IPS DF 6.9 (cell line): ENCODE measurements around the gene ATF4.

Experiments
- DNase-seq: peaks from one replicate; pipeline ENCODE4 v3.0.0-alpha.2; 2013; ENCODE audit warnings: low read depth, low spot score
- H3K27ac ChIP-seq: one replicate; pipeline ENCODE4 v1.5.1; 2013; ENCODE audit warnings: low read length, control low read depth
- H3K27me3 ChIP-seq: 2 replicates; pipeline ENCODE4 v1.6.1; 2013; ENCODE audit warnings: mild to moderate bottlenecking, low read length; ENCODE audit not compliant: control insufficient read depth, insufficient read depth
- H3K36me3 ChIP-seq: 2 replicates; pipeline ENCODE4 v1.6.1; 2013; ENCODE audit warnings: low read length; ENCODE audit not compliant: control insufficient read depth, insufficient read depth
- H3K4me1 ChIP-seq: 2 replicates; pipeline ENCODE4 v1.6.1; 2013; ENCODE audit warnings: low read length; ENCODE audit not compliant: control insufficient read depth, insufficient read depth
- H3K4me3 ChIP-seq: 2 replicates; pipeline ENCODE4 v1.5.1; 2013; ENCODE audit warnings: mild to moderate bottlenecking, low read length
- H3K9me3 ChIP-seq: 2 replicates; pipeline ENCODE4 v1.6.1; 2013; ENCODE audit warnings: low read length, inconsistent platforms; ENCODE audit not compliant: control insufficient read depth, insufficient read depth
- WGBS: extraction: QIAGEN DNeasy Blood & Tissue Kit; methylation state at CpG from one replicate; pipeline ENCODE4 v1.1.7; 2013; ENCODE audit warnings: mixed read lengths, missing lambda C conversion rate; ENCODE audit not compliant: insufficient read length, insufficient coverage; 5-methylcytosine and 5-hydroxymethylcytosine counted together

Gene ATF4

GRCh38 chr22:39543095-39543494 lies 22.7 kb downstream of the ATF4 start:
- DNase-seq = no peak
- Histone ChIP-seq H3K4me1 (no peaks in the 10 kb centered on the region), H3K27ac (no peak overlapping the region), H3K4me3 (no peak overlapping the region), H3K27me3 (peaks cover 2% of the 10 kb centered on the region; the same call in 1 of the 2 replicates), H3K9me3 (no peaks in the 10 kb centered on the region), H3K36me3 (no peaks in the 10 kb centered on the region)
- WGBS = no CpG with 5 or more reads among the region's 11 CpGs

- no peaks in the 10 kb centered on the region for H3K9me3 ChIP-seq
- no peaks in the 10 kb centered on the region for H3K4me1 ChIP-seq
- no peak for DNase-seq
- H3K27ac ChIP-seq = no peak overlapping the region
- WGBS = 100% methylated on average over 1 of the region's 39 CpGs
- H3K36me3 ChIP-seq = no peaks in the 10 kb centered on the region
- H3K27me3 ChIP-seq = peaks cover 2% of the 10 kb centered on the region; the same call in 1 of the 2 replicates
- no peak overlapping the region for H3K4me3 ChIP-seq
Observed at GRCh38 chr22:39545386-39546365, 25.3 kb downstream of the ATF4 start.

DNA sequence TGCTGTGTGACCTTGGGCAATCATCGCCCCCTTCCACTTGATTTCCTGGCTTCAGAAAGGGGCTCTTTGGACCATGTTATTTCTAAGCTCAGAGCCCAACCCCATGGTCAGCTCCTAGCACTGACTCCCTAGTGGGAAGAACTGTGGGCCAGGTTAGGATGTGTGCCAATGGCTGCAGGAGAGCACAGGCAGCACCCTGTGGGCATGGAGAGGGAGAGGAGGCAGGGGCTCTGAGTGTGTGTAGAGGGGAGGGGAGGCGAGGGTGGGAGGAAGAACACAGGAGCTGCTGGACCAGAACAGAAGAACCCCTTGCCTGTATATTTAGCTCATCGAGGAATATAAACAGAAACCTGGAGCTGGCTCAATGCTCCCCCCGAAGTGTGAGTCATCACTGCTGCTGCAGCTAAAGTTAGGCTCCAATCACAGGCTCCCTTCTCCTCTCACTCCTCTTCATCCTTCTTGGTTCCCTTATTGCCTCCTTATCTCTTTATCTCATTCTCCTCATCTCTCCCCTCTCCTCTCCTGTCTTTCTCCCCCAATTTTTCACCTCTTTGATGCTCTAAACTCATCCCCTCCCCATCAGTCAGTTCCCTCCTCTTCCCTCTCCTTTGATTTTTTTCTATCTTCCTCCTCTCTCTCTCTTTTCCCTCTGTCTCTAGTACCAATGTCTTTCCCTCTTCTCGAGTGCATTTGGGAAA lies 26.7 kb downstream of the ATF4 start:
- Histone ChIP-seq H3K4me3 (no peak overlapping the region), H3K27me3 (peaks cover 2% of the 10 kb centered on the region; the same call in 1 of the 2 replicates), H3K36me3 (no peaks in the 10 kb centered on the region), H3K9me3 (no peaks in the 10 kb centered on the region), H3K4me1 (no peaks in the 10 kb centered on the region), H3K27ac (no peak overlapping the region)
- WGBS = no CpG with 5 or more reads among the region's 5 CpGs
- DNase-seq = no peak

GRCh38 chr22:39547587-39547947 lies 27.2 kb downstream of the ATF4 start:
- no CpG with 5 or more reads among the region's 2 CpGs for WGBS
- H3K4me1 ChIP-seq = no peaks in the 10 kb centered on the region
- DNase-seq = no peak
- H3K27ac ChIP-seq = no peak overlapping the region
- H3K36me3 ChIP-seq = no peaks in the 10 kb centered on the region
- H3K9me3 ChIP-seq = no peaks in the 10 kb centered on the region
- H3K27me3 ChIP-seq = peaks cover 2% of the 10 kb centered on the region; the same call in 1 of the 2 replicates
- no peak overlapping the region for H3K4me3 ChIP-seq

GRCh38 chr22:39553429-39553828 lies 33.1 kb downstream of the ATF4 start:
- no peak for DNase-seq
- WGBS = no CpG with 5 or more reads among the region's 3 CpGs
- Histone ChIP-seq H3K4me1 (no peaks in the 10 kb centered on the region; the same call in 1 of the 2 replicates), H3K36me3 (no peaks in the 10 kb centered on the region), H3K27me3 (peaks cover 27% of the 10 kb centered on the region), H3K9me3 (no peaks in the 10 kb centered on the region), H3K27ac (no peak overlapping the region), H3K4me3 (no peak overlapping the region)

GRCh38 chr22:39554151-39554550 lies 33.8 kb downstream of the ATF4 start:
- Histone ChIP-seq H3K27me3 (peaks cover 33% of the 10 kb centered on the region), H3K4me1 (no peaks in the 10 kb centered on the region; the same call in 1 of the 2 replicates), H3K27ac (no peak overlapping the region), H3K36me3 (no peaks in the 10 kb centered on the region), H3K9me3 (no peaks in the 10 kb centered on the region), H3K4me3 (no peak overlapping the region)
- no peak for DNase-seq
- no CpG with 5 or more reads among the region's 3 CpGs for WGBS

DNA sequence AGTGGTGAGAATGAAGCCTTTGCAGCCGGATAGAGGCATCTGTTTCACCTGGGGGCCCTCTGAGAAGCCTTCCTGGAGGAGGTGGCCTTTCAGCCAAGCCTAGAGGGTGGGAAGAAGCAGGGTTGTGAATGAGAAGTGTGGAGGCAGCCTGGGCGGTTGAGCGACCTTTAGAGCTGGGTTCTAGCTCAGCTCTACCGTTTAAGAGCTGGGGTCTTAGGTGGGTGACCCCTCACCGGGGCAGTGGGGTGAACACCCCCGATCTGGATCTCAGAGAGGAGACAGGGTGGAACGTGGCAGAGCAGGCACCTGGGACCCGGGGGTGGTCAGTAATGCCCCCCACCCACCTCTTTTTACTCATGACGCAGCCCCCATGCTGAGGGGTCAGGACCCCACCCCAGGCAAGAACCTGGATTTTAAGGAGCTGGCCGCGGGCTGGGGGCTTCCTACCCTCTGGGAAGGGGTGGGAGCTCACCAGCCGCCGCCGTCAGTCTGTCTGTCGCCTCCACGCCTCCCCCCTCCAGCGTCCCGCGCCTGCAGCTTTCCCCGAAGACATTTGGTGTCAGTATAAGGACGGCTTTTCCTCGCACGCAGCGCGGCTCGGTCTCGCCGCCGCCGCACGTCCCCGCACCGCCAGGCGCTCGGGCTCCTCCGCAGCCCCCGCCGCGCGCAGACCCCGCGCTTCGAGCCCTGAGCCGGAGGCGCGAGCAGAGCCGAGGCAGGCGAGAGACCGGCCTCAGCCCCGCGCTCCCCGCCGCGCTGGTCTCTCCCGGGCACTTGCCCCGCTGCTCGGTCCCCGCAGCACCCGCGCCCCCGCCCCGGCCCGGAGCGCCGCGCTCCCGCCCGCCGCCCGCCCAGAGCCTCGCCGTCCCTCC lies 36.8 kb downstream of the ATF4 start:
- Histone ChIP-seq H3K27ac (no peak overlapping the region), H3K9me3 (no peaks in the 10 kb centered on the region), H3K27me3 (peaks cover 33% of the 10 kb centered on the region), H3K4me3 (no peak overlapping the region), H3K36me3 (no peaks in the 10 kb centered on the region), H3K4me1 (peaks cover 4% of the 10 kb centered on the region)
- no CpG with 5 or more reads among the region's 72 CpGs for WGBS
- DNase-seq = no peak

GRCh38 chr22:39558254-39558727 lies 37.9 kb downstream of the ATF4 start:
- Histone ChIP-seq H3K36me3 (no peaks in the 10 kb centered on the region), H3K27me3 (peaks cover 33% of the 10 kb centered on the region), H3K9me3 (no peaks in the 10 kb centered on the region), H3K4me1 (peaks cover 4% of the 10 kb centered on the region), H3K4me3 (no peak overlapping the region), H3K27ac (no peak overlapping the region)
- no peak for DNase-seq
- no CpG with 5 or more reads among the region's 34 CpGs for WGBS

- Histone ChIP-seq H3K36me3 (no peaks in the 10 kb centered on the region), H3K4me3 (no peak overlapping the region), H3K27ac (no peak overlapping the region), H3K9me3 (no peaks in the 10 kb centered on the region), H3K27me3 (peaks cover 33% of the 10 kb centered on the region), H3K4me1 (peaks cover 4% of the 10 kb centered on the region)
- DNase-seq = no peak
- WGBS = no CpG with 5 or more reads among the region's 14 CpGs
Observed at GRCh38 chr22:39558950-39559349, 38.6 kb downstream of the ATF4 start.
